ENCODE measurements around the gene EZR. TPM values are rescaled to one million over a fixed set of nuclear protein-coding genes. Genes with fewer than 3 reads are reported as not detected.

The EZR gene
- total RNA-seq, 1 experiment from 2014 or later, result 375 TPM

GRCh38 chr6:158744986-158745430 lies 74.2 kb downstream of the EZR start:
- Histone ChIP-seq H3K4me1 (ENCODE audit: insufficient read depth, low read length) (no peaks in the 10 kb centered on the region), H3K4ac (ENCODE audit: low read depth, low read length) (no peak overlapping the region), H3K79me2 (ENCODE audit: insufficient read depth, low read length) (no peaks in the 10 kb centered on the region), H3K56ac (ENCODE audit: insufficient read length, low read depth, low read length) (no peak overlapping the region), H3K9ac (ENCODE audit: extremely low read depth, insufficient read length, low read length) (no peak overlapping the region), H2BK20ac (ENCODE audit: low read depth, low read length, poor library complexity, severe bottlenecking) (no peak overlapping the region), H3K23ac (ENCODE audit: insufficient read length, low read depth, low read length) (no peak overlapping the region), H2BK12ac (ENCODE audit: insufficient read length, low read depth, low read length) (no peak overlapping the region), H4K91ac (ENCODE audit: insufficient read length, low read depth, low read length) (no peak overlapping the region), H3K18ac (ENCODE audit: insufficient read length, low read depth, low read length) (no peak overlapping the region), H4K5ac (ENCODE audit: insufficient read length, low read depth, low read length) (no peak overlapping the region), H2BK15ac (ENCODE audit: low read depth, low read length) (no peak overlapping the region), H3K23me2 (ENCODE audit: insufficient read length, low read depth, low read length, poor library complexity, severe bottlenecking) (no peaks in the 10 kb centered on the region), H3K14ac (ENCODE audit: insufficient read depth, low read length) (no peak overlapping the region), H3K9me3 (ENCODE audit: control insufficient read depth, low read depth, low read length) (no peaks in the 10 kb centered on the region), H2BK120ac (ENCODE audit: low read depth, low read length, poor library complexity, severe bottlenecking) (no peak overlapping the region), H2AFZ (ENCODE audit: low read length) (no peak overlapping the region), H2BK5ac (ENCODE audit: insufficient read length, low read length) (no peak overlapping the region), H3K79me1 (ENCODE audit: insufficient read depth, low read depth, low read length, poor library complexity, severe bottlenecking) (no peaks in the 10 kb centered on the region), H2AK5ac (ENCODE audit: insufficient read length, low read length) (no peak overlapping the region), H3K4me2 (ENCODE audit: insufficient read depth, insufficient read length, low read length) (no peak overlapping the region), H3K27ac (ENCODE audit: insufficient read length, low read depth, low read length) (no peak overlapping the region), H4K8ac (replicated peaks; ENCODE audit: insufficient read length, low read depth, low read length) (no peak overlapping the region), H3T11ph (ENCODE audit: low read length) (no peak overlapping the region), H4K20me1 (ENCODE audit: control insufficient read depth, insufficient read depth, insufficient read length) (no peaks in the 10 kb centered on the region), H3K27me3 (ENCODE audit: insufficient read depth, low read length) (no peaks in the 10 kb centered on the region)
- no CpG with 5 or more reads among the region's 5 CpGs for WGBS (ENCODE audit: extremely low coverage, insufficient read length, low lambda C conversion rate)
- Mint-ChIP-seq H3K4me1 (no peaks in the 10 kb centered on the region), H3K9me3 (peaks cover 2 to 4% of the 10 kb centered on the region in 2 experiments; a peak in 3 of 5 replicates), H3K27ac (no peak overlapping the region), H3K4me3 (no peak overlapping the region), H3K27me3 (ENCODE audit: low read depth) (peaks cover 2% of the 10 kb centered on the region; the same call in 1 of the 2 replicates), H3K36me3 (ENCODE audit: insufficient read depth in 1 of 3, low read depth in 3 of 3) (peaks cover 0 to 3% (median 0%) of the 10 kb centered on the region in 3 experiments; a peak in 1 of 7 replicates)
- TF ChIP-seq CTCF (conservative IDR thresholded peaks at IDR 0.05), result no peak
- no peak for DNase-seq
